Stimulated activated CD4-positive, alpha-beta T cell treated with anti-CD3 and anti-CD28 coated beads, Interleukin-15, amount 100 ng/mL, for 48 hours (primary cell): ENCODE results near the gene CNTLN.
A peak's percentile ranks its signal among the peaks of the same experiment; 100 is the strongest.
"Not testable (repeated sequence)": the region's sequence is repeated elsewhere in the genome, so short reads cannot be mapped to it uniquely, and the experiment has no call there.

Experiments used
- DNase-seq, 2 donors: peaks; one replicate each; pipeline ENCODE4 v3.0.0-alpha.2; 2020; ENCODE audit warnings: low read depth in 2 of 2

The CNTLN gene

GRCh38 chr9:17134396-17135294 lies at the start of gene CNTLN:
CNTLN (plus strand) TSS chr9:17135040; CDS start chr9:17135066, 26 bp downstream.
- peak; percentile 24 to 33 for DNase-seq

GRCh38 chr9:17088566-17088965 lies 46.3 kb upstream of the CNTLN start:
- no peak for DNase-seq

- DNase-seq: no peak
Observed at GRCh38 chr9:17090041-17090440, 44.8 kb upstream of the CNTLN start.

DNA sequence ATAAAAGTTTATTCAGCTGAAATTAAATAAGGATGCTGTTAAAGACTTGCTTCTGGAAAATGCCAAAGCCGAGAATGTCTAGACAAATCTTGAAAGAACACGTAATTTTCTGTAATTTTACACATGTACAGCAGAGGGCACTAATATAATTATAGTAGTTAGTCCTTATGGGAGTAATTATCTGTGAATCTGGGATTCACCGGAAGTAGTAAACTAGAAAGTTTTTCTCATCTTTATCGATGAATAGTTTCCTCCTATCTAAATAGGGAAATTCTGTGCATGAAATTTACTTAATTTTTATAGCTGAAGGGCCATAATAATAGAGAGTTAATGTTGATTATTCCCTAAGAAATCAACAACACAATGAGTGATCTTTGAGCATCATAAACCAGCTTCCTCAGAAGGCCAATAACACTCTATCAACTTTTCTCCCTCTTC lies 18.4 kb upstream of the CNTLN start:
- DNase-seq: no peak

DNA sequence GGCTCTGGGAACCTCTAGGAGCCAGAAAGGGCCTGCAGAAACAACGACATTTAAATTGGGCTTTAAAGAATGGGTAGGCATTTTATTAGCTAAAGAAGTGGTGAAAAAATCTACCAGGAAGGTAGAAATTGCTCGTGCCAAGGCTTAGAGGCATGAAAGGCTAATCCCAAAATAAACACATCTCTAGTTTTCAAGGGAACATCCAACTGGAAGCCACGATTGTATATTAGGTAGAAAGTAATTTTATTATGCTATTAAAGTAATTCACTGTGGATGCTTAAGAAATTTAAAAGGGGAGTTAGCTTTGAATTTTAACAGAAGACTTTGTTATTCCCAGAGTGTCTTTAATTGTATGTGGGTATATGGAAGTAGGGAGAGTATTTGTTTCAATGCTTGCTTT lies 17.5 kb upstream of the CNTLN start:
- DNase-seq: no peak

- no peak for DNase-seq
Observed at GRCh38 chr9:17120203-17120602, 14.6 kb upstream of the CNTLN start.

DNA sequence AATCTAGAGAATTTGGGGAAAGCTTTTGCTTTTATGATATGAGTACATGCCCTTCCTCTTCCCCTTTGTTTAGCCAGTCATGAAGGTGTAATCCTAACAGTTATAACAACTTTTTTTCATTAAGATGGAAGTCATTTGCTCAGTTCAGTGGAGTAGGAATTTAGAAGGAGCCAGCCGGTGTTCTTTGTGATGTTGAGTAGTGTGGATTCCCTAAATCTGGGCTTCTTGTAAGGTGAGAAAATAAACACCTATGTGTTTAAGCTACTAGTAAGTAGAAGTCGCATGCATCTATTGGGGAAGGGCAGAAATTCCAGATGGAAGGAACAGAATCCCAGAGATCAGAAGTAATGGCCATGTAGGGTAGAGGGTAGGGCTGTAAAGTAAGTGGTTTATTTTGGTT lies 13.6 kb upstream of the CNTLN start:
- DNase-seq: no peak

GRCh38 chr9:17130291-17130690 lies 4.5 kb upstream of the CNTLN start:
- no peak for DNase-seq

- DNase-seq: no peak
Observed at GRCh38 chr9:17130725-17131124, 4.1 kb upstream of the CNTLN start.

DNA sequence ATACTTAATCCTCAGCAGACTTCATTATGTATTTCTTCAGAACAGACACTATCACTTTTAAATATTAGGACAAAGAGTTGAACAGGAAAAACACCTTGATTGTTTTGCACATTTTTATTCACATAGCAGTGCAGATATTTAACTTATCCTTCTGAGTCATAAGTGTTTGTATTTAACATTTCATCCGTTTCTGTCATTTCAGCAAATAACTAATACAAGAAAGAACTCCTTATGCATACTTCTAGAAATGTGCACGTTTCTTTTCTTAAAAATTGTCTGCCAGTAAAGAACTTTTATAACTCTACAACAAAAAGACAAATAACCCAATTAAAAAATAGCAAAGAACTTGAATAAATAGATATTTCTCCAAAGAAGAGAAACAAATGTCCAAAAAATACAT lies 3.3 kb upstream of the CNTLN start:
- no peak for DNase-seq

GRCh38 chr9:17135295-17136160 lies 688 bp downstream of the CNTLN start:
- DNase-seq: no peak

DNA sequence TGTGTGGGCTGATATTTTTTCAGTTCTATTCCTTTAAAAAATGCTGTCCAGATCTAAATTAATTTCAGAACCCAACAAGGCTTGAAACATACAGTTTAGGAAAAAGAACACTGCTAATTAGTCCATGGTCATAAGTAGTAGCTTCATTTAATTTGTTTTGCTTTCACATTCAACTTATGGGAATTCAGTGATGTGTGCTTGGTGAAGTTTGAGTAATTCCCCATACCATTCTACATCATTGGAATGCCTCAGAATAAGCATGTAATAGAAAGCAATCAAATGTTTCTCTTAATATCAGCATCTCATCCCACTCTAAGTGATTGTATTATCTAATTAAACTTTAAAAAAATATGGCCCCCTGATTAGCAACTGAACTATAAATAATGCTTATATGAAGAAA lies 2.7 kb downstream of the CNTLN start:
- no peak for DNase-seq

DNA sequence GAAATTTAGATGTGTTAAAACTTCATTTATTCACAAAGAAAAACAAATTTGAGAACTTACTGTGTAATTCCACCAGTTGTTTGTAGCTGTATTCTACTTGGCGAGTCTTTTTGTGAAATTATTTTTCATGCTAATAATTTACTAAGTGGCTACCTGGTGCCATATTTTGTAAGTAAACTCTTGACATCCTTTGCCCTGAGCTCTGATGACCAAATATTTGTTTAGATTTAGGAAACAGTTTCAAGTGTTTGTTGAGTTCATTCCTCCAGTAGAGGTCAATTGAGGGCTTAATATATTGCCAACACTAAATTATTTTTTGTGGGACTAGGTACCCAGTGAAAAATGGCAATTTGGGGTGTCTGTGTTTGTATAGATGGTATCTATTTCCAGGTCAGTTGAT lies 3.7 kb downstream of the CNTLN start:
- no peak for DNase-seq

GRCh38 chr9:17140418-17140817 lies 5.6 kb downstream of the CNTLN start:
- DNase-seq: no peak

- no peak for DNase-seq
Observed at GRCh38 chr9:17148324-17148723, 13.5 kb downstream of the CNTLN start.

DNA sequence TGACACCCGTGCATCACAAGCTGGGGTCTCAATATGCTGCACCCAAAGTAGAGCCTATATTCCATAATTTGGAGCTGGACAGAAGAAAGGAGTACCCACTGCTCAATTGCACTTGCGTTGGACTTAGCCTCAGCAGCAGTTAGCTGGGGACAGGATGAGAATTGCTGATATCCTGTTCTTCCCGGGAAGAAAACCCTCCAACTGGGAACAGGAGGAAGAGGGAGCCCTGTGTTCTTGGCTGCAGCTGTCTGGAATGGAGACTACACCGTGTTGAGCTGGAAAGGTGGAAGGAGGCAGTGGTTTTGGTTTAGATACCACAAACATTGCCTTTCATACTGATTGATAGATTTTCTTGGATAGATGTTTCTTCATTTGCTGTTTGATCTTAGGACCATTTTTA lies 24.6 kb downstream of the CNTLN start:
- DNase-seq: no peak

GRCh38 chr9:17160327-17160726 lies 25.5 kb downstream of the CNTLN start:
- no peak for DNase-seq

- no peak for DNase-seq
Observed at GRCh38 chr9:17165764-17166163, 30.9 kb downstream of the CNTLN start.

DNA sequence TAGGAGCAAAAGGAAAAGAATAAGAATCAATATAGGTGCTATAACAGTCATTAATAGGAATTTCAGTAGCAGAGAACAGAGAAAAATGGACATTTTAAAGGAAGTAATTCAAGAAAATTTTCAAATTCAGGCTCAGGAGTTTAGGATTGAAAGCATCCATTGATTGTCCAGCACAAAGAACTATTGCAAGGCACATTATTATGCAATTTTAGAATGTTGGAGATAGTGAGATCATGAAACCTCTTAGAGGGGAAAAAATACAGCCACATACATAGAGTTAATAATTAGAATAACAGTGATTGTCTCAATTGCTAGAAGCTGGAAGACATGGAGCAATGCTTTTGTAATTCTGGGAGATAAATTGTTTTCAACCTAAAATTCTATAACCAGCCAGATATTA lies 31.5 kb downstream of the CNTLN start:
- no peak for DNase-seq

GRCh38 chr9:17171309-17172094 lies 36.7 kb downstream of the CNTLN start:
- no peak for DNase-seq

DNA sequence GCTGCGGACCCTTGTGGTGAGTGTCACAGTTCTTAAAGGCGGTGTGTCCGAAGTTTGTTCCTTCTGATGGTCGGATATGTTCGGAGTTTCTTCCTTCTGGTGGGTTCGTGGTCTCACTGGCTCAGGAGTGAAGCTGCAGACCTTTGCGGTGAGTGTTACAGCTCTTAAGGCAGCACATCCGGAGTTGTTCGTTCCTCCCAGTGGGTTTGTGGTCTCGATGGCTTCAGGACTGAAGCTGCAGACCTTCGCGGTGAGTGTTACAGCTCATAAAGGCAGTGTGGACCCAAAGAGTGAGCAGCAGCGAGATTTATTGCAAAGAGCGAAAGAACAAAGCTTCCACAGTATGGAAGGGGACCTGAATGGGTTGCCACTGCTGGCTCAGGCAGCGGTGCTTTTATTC lies 42.7 kb downstream of the CNTLN start:
- DNase-seq: not testable (repeated sequence)

- no peak for DNase-seq
Observed at GRCh38 chr9:17185481-17186029, 50.7 kb downstream of the CNTLN start.
